ENCODE measurements around the gene GJD2.

GJD2 gene

DNA sequence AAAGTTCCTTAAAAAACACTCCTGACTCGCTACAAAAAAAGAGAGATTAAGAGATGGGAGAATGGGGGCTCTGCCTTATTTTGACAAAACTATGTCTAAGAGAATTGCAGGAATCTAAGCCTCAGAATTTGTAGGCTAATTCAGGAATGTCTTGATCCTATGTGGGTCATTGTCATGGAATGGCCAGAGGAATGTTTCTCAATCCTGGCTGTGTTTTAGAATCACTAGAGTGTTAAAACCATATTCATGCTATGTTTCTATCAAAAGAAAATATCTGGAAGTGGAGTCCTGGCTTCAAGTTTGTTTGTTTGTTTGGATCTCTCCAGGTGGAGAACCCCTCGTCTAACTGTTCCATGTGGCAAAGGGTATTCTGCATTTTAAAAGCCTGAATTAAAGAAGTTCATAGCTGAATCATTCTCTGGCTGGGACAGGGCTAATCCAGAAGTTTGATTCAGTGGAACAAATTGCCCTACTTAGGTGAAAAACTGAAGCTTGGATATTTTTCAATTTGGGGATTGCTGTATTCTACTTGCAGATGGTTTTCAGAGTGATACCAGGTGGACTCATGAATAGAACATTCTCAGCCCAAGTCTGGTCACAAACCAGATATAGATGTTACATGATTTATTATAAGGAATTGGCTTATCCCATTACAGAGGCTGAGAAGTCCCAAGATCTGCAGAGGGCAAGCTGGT, 28.2 kb downstream of the GJD2 start:
- no peaks in the 10 kb centered on the region for H3K4me1 Mint-ChIP-seq
- DNase-seq (ENCODE audit: low spot score in 2 of 2), result no peak
- peaks cover 2% of the 10 kb centered on the region for H3K9me3 Mint-ChIP-seq
- H3K27me3 Mint-ChIP-seq, result peaks cover 20% of the 10 kb centered on the region
- H3K27ac Mint-ChIP-seq, result no peak overlapping the region
- no peaks in the 10 kb centered on the region for H3K36me3 Mint-ChIP-seq
- no peak overlapping the region for H3K4me3 Mint-ChIP-seq
- ATAC-seq (ENCODE audit: low read depth), result no peak

DNA sequence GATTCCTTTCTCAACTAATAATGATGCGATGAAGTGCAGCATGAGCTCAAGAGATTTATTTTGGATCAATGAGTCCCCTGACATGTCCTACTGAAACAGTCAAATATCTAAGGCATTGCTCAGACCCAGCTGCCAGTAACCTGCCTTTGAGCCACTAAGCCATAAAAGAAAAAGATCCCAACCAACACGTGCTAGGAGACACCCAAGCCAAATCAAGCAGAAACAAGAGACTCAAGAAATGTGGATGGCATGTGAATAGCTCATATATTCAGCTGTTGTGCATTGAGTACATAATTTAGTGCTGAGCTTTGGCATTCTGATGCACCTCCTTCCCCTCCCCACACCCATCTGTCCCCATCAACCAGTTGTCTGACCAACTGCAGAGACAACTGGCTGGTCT, 29.2 kb downstream of the GJD2 start:
- H3K27ac Mint-ChIP-seq, result no peak overlapping the region
- no peak for ATAC-seq (ENCODE audit: low read depth)
- H3K4me1 Mint-ChIP-seq, result no peaks in the 10 kb centered on the region
- H3K4me3 Mint-ChIP-seq, result no peak overlapping the region
- H3K27me3 Mint-ChIP-seq, result peaks cover 21% of the 10 kb centered on the region
- H3K9me3 Mint-ChIP-seq, result peaks cover 2% of the 10 kb centered on the region
- DNase-seq (ENCODE audit: low spot score in 2 of 2), result no peak
- no peaks in the 10 kb centered on the region for H3K36me3 Mint-ChIP-seq

DNA sequence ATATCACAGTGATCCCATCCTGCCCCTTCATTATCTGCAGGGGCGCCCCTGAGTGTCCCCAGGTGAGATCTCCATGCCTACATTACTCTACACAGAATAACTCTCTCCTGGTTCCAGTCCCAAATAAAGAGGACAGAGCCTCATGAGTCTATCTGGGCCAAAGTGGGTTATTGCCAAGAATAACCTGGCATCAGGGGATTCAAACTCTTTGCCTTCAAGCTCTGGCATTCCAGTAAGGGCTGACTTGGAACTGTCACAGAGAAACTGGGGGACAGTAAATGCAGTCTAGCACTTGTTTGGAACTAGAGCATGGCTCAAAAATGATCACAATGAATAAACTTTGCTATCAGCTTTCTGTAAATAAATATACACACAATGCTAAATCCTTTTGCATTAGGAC, 30.3 kb downstream of the GJD2 start:
- peaks cover 21% of the 10 kb centered on the region for H3K27me3 Mint-ChIP-seq
- no peaks in the 10 kb centered on the region for H3K4me1 Mint-ChIP-seq
- H3K9me3 Mint-ChIP-seq, result peaks cover 2% of the 10 kb centered on the region
- no peak for ATAC-seq (ENCODE audit: low read depth)
- no peak overlapping the region for H3K4me3 Mint-ChIP-seq
- no peak overlapping the region for H3K27ac Mint-ChIP-seq
- no peaks in the 10 kb centered on the region for H3K36me3 Mint-ChIP-seq
- no peak for DNase-seq (ENCODE audit: low spot score in 2 of 2)

DNA sequence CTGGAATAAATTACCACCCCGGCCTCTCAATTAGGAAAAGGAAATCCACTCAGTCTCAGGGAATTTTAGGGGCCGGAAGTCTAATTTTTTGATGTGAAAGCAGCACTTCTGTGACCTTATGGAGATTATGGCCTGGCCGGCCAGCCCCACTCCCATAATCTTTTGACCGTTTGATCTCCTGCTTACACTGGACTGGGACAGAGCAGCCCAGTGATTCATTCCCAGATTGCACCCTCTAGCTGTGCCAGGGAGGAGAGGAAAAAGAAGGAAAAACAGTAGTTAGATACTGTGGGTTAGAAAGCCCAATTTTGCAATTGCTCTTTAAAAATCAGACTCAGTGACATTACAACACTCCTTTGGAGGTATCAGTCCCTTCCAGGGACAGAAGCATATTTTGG, 32.4 kb downstream of the GJD2 start:
- Mint-ChIP-seq H3K27me3 (peaks cover 17% of the 10 kb centered on the region), H3K36me3 (no peaks in the 10 kb centered on the region), H3K4me3 (no peak overlapping the region), H3K9me3 (no peaks in the 10 kb centered on the region), H3K27ac (no peak overlapping the region), H3K4me1 (no peaks in the 10 kb centered on the region)
- DNase-seq (ENCODE audit: low spot score in 2 of 2), result no peak
- ATAC-seq (ENCODE audit: low read depth), result no peak

DNA sequence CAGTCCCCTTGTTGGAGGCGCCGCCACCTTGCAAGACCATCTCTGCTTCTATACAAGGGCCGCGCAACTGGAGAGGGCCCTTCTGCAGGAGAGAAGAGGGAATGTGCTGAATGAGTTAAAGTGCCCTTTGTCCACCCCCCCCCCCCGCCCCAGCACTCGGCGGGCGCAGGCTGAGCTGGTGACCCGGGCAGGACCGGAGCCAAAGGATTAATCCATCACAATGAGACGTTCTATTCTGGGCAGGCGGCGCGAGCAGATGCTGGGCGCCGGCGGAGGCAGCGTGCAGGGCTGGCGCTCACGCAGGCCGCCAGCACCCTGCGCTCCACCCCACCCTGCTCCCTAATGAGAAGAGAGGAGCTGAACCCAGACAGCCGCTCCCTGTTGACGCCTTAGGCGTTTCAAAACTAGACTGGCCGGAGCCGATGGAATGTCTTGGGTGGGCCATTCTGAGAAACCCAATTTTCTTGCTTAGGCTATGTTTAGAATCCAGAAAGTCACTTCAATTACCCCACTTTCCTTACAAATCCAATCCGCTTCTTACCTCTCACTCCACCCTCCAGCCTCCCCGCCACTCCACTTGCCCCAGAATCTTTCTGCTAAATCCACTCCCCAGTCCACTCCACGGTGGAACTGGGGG, 32.9 kb downstream of the GJD2 start:
- H3K36me3 Mint-ChIP-seq, result no peaks in the 10 kb centered on the region
- ATAC-seq (ENCODE audit: low read depth) (no peak), DNase-seq (ENCODE audit: low spot score in 2 of 2) (no peak)
- H3K4me1 Mint-ChIP-seq, result no peaks in the 10 kb centered on the region
- H3K27ac Mint-ChIP-seq, result no peak overlapping the region
- peaks cover 15% of the 10 kb centered on the region for H3K27me3 Mint-ChIP-seq
- no peaks in the 10 kb centered on the region for H3K9me3 Mint-ChIP-seq
- no peak overlapping the region for H3K4me3 Mint-ChIP-seq

DNA sequence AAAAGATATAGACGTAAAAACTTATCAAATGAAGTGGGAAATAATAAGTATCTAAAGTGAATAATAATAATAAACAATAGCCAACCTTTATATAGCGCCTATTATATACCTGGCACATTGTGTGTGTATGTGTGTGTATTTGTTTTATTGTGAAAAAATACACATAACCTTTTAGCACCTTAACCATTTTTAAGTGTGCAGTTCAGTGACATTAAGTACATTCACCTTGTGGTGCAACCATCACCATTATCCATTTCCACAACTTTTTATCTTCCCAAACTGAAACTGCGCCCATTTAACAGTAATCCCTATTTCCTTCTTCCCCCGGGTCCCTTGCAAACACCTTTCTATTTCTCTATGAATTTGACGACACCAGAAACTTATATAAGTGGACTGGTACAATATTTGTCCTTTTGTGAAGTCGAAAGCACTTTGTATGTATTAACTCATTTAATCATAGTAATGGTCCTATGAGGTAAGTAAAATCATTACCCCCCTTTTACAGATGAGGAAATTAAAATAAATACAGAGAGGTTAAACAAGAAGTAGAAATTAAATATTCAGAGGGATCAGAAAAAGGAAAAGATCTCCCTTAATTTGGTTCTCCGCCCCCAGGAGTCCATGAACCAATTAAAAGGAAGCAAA, 33.5 kb downstream of the GJD2 start:
- H3K27me3 Mint-ChIP-seq, result peaks cover 16% of the 10 kb centered on the region

GRCh38 chr15:34719695-34720094, 35.1 kb downstream of the GJD2 start:
- H3K36me3 Mint-ChIP-seq, result no peaks in the 10 kb centered on the region
- H3K4me3 Mint-ChIP-seq, result no peak overlapping the region
- DNase-seq (ENCODE audit: low spot score in 2 of 2), result no peak
- H3K27me3 Mint-ChIP-seq, result peaks cover 12% of the 10 kb centered on the region
- ATAC-seq (ENCODE audit: low read depth), result no peak
- H3K27ac Mint-ChIP-seq, result no peak overlapping the region
- no peaks in the 10 kb centered on the region for H3K9me3 Mint-ChIP-seq
- no peaks in the 10 kb centered on the region for H3K4me1 Mint-ChIP-seq

More for the DNA sequence above, 33.5 kb downstream of the GJD2 start:
- Mint-ChIP-seq H3K27ac (no peak overlapping the region), H3K4me3 (no peak overlapping the region), H3K36me3 (no peaks in the 10 kb centered on the region), H3K9me3 (no peaks in the 10 kb centered on the region), H3K4me1 (no peaks in the 10 kb centered on the region)
- no peak for DNase-seq (ENCODE audit: low spot score in 2 of 2)
- no peak for ATAC-seq (ENCODE audit: low read depth)

- Mint-ChIP-seq H3K4me1 (no peaks in the 10 kb centered on the region), H3K4me3 (no peak overlapping the region), H3K36me3 (no peaks in the 10 kb centered on the region), H3K27me3 (peaks cover 11% of the 10 kb centered on the region), H3K27ac (no peak overlapping the region), H3K9me3 (no peaks in the 10 kb centered on the region)
- no peak for ATAC-seq (ENCODE audit: low read depth)
- no peak for DNase-seq (ENCODE audit: low spot score in 2 of 2)
Observed at GRCh38 chr15:34718681-34719665, 35.8 kb downstream of the GJD2 start.

DNA sequence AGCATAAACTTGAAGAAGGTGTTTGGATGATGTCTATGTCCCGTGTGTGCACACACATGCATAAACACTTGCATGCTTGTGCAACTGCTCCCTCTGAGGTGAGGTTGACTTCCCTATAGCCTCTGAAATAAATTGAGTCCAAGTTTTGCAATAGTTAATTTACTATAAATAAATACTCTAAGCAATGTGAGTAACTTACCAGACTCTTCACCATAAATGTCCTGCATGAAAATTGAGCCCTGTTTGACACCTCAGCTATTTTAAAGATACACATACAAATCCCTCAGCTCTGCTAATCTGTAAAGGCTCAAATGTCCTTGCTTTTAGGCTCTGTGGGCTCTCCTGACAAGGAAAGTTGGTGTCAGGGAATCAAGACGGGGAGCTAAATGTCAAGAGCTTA, 37.1 kb downstream of the GJD2 start:
- H3K27ac Mint-ChIP-seq, result no peak overlapping the region
- peaks cover 5% of the 10 kb centered on the region for H3K27me3 Mint-ChIP-seq
- H3K4me1 Mint-ChIP-seq, result no peaks in the 10 kb centered on the region
- no peaks in the 10 kb centered on the region for H3K36me3 Mint-ChIP-seq
- H3K4me3 Mint-ChIP-seq, result no peak overlapping the region
- H3K9me3 Mint-ChIP-seq, result no peaks in the 10 kb centered on the region
- ATAC-seq (ENCODE audit: low read depth) (no peak), DNase-seq (ENCODE audit: low spot score in 2 of 2) (no peak)

- Mint-ChIP-seq H3K27ac (no peak overlapping the region), H3K9me3 (no peaks in the 10 kb centered on the region), H3K36me3 (no peaks in the 10 kb centered on the region), H3K4me3 (no peak overlapping the region), H3K4me1 (no peaks in the 10 kb centered on the region), H3K27me3 (peaks cover 3% of the 10 kb centered on the region)
- ATAC-seq (ENCODE audit: low read depth) (no peak), DNase-seq (ENCODE audit: low spot score in 2 of 2) (no peak)
Observed at GRCh38 chr15:34716111-34716510, 38.7 kb downstream of the GJD2 start.

DNA sequence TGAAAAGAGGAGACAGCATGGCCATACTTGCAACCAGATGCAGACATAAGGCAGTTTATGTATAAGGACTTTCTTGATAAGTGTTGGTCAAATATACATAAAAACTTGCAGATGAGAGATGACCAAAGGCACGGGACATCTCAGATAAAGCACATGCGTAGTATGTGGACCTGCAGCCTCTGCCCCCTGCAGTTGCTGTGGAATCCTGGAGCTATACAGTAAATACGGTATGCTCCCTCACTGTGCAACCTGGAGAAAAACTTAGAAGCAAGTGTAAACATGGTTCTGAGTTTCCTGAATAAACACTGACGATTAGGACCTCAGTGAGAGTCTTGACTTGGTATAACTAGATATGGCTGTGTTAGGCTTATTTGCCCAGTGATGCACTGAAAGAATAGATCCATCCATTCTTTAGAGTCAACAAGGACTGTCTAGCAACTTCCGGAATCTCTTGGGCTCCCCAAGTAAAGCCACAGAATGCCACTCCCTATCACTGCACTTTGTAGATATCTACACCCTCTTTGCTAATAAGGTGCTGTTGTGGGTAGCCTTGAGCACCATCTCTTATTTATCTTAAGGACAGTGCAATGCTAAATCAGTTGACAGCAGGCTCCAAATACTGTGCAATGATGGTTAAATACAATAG, 40.2 kb downstream of the GJD2 start:
- H3K4me3 Mint-ChIP-seq, result no peak overlapping the region
- no peak for ATAC-seq (ENCODE audit: low read depth)
- H3K27me3 Mint-ChIP-seq, result peaks cover 5% of the 10 kb centered on the region
- H3K36me3 Mint-ChIP-seq, result no peaks in the 10 kb centered on the region
- no peak overlapping the region for H3K27ac Mint-ChIP-seq
- no peak for DNase-seq (ENCODE audit: low spot score in 2 of 2)
- no peaks in the 10 kb centered on the region for H3K4me1 Mint-ChIP-seq
- H3K9me3 Mint-ChIP-seq, result no peaks in the 10 kb centered on the region

- no peak for DNase-seq (ENCODE audit: low spot score in 2 of 2)
- Mint-ChIP-seq H3K4me3 (no peak overlapping the region), H3K36me3 (no peaks in the 10 kb centered on the region), H3K27ac (no peak overlapping the region), H3K4me1 (no peaks in the 10 kb centered on the region), H3K9me3 (no peaks in the 10 kb centered on the region), H3K27me3 (peaks cover 8% of the 10 kb centered on the region)
- no peak for ATAC-seq (ENCODE audit: low read depth)
Observed at GRCh38 chr15:34713635-34714034, 41.2 kb downstream of the GJD2 start.

DNA sequence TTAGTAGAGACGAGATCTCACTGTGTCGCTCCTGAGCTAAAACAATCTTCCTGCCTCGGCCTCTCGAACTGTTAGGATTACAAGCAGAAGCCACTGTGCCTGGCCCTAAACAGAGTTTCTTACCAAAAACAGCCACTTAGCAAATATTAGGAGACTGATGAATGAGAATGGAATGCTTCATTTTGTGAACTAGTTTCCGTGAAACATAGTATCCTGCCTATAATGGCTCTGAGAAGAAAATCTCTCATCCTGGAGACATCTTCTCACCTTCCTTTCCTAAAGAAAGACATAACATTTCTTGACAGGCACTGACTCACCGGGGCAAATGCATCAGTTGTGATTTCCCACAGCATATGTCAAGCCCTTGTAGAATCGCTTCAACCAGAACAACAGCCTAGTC, 44.9 kb downstream of the GJD2 start:
- DNase-seq (ENCODE audit: low spot score in 2 of 2) (no peak), ATAC-seq (ENCODE audit: low read depth) (no peak)
- H3K27me3 Mint-ChIP-seq, result peaks cover 8% of the 10 kb centered on the region
- no peaks in the 10 kb centered on the region for H3K4me1 Mint-ChIP-seq
- no peak overlapping the region for H3K27ac Mint-ChIP-seq
- no peak overlapping the region for H3K4me3 Mint-ChIP-seq
- no peaks in the 10 kb centered on the region for H3K9me3 Mint-ChIP-seq
- H3K36me3 Mint-ChIP-seq, result no peaks in the 10 kb centered on the region

Data from memory B cell (primary cell).